Upper lobe of left lung (tissue), 6 donors: ENCODE results near the gene FGF21. TPM values are rescaled to one million over a fixed set of nuclear protein-coding genes. Genes with fewer than 3 reads are reported as not detected.

Source experiments
- ATAC-seq, 2 donors: fragments of 200-7000 bp; cut with Tn5 transposase; one replicate each; pipeline ENCODE4 v1.9.1; 2022; ENCODE audit warnings: mild to moderate bottlenecking in 2 of 2, moderate library complexity in 2 of 2; ENCODE audit not compliant: low FRiP score in 2 of 2
- DNase-seq, 2 donors: peaks; one replicate each; pipeline ENCODE4 v3.0.0-alpha.2; 2019 to 2020
- H3K27ac ChIP-seq, 4 donors: fragments of 200-600 bp; sonication (generic); one replicate each; pipeline ENCODE4 v1.5.1; 2016 to 2019
- H3K27me3 ChIP-seq, 4 donors: fragments of 200-600 bp; sonication (generic); one replicate each; pipeline ENCODE4 v1.5.1; 2017 to 2019
- H3K36me3 ChIP-seq, 4 donors: fragments of 200-600 bp; sonication (generic); one replicate each; pipeline ENCODE4 v1.5.1; 2016 to 2019
- H3K4me1 ChIP-seq, 4 donors: fragments of 200-600 bp; sonication (generic); one replicate each; pipeline ENCODE4 v1.5.1; 2018 to 2019
- H3K4me3 ChIP-seq, 4 donors: fragments of 200-600 bp; sonication (generic); one replicate each; pipeline ENCODE4 v1.5.1; 2017 to 2019; ENCODE audit warnings: mild to moderate bottlenecking in 2 of 4, moderate library complexity in 1 of 4
- H3K9me3 ChIP-seq, 4 donors: fragments of 200-600 bp; sonication (generic); one replicate each; pipeline ENCODE4 v1.5.1; 2018 to 2019
- CTCF ChIP-seq, 6 experiments: fragments of 450-650 bp in 4 of 6; fragments of 200-600 bp in 2 of 6; sonication (generic) in 2 of 6; IDR thresholded peaks; one replicate each; pipeline ENCODE4 v1.5.1; 2016 to 2019; ENCODE audit warnings: antibody characterized with exemption in 6 of 6
- EP300 ChIP-seq, 4 donors: sonication (generic); formaldehyde crosslinking; IDR thresholded peaks; one replicate each; pipeline ENCODE4 v1.5.1; 2017; ENCODE audit warnings: antibody characterized with exemption in 4 of 4, control low read depth in 2 of 4
- POLR2A ChIP-seq, 4 donors: fragments of 450-650 bp; IDR thresholded peaks; one replicate each; pipeline ENCODE4 v1.5.1; 2016 to 2017; ENCODE audit warnings: antibody characterized with exemption in 4 of 4, mild to moderate bottlenecking in 2 of 4
- POLR2AphosphoS5 ChIP-seq, 2 donors: sonication (generic); formaldehyde crosslinking; IDR thresholded peaks; one replicate each; pipeline ENCODE4 v1.5.1; 2017; ENCODE audit warnings: antibody characterized with exemption in 2 of 2
- WGBS, 2 donors: methylation state at CpG; one replicate each; pipeline ENCODE4 v1.1.5; 2017 to 2018; 5-methylcytosine and 5-hydroxymethylcytosine counted together
- total RNA-seq, 6 donors: library from RNA; depleted of rRNA in 4 of 6; stranded (reverse); fragments of >200 nt in 4 of 6; gene quantifications; one replicate each; pipeline versions ENCODE4 v1.1.0 to v1.2.1, GENCODE V29; 2016 to 2021
- donor health status: DM: no; HTN: no; CAD: no; lungs with moderate emphysema.
- donor health status: DM: no; HTN: yes; CAD: no; lungs with severe emphysema.

FGF21 gene
- total RNA-seq, 6 donors from 2014 or later, result not detected

DNA sequence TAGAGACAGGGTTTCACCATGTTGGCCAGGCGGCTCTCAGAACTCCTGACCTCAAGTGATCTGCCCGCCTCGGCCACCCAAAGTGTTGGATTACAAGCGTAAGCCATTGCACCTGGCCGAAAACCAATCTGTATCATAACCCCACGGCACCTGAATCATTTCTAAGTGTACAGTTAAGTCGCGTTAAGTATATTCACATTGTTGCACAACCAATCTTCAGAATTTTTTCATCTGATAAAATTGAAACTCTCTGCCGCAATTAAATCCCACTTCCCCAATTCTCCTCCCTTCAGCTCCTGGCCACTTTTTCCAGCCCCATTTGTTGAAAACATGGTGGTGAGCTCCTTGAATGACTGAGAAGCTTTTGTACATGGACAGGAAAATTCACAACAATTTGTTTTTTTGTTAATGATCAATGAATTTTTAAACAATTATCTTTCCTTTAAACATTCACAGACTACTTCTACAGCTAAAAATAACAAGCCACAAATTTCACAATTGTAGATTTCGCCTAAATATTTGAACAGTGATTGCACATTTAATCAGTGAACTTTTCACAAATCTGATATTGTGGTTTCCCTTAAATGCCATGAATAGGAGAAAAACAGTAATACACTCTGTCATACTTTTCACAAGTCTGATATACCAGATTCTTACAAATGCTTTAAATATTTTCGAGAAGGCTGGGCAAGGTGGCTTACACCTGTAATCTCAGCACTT lies 13.8 kb downstream of the FGF21 start:
- Histone ChIP-seq H3K4me1 (no peaks in the 10 kb centered on the region), H3K9me3 (no peaks in the 10 kb centered on the region), H3K27ac (peak overlapping the region in 2 of 4 donors; percentile 45 to 63), H3K4me3 (no peak overlapping the region), H3K36me3 (no peaks in the 10 kb centered on the region), H3K27me3 (no peaks in the 10 kb centered on the region)
- WGBS, 2 donors, result 48 to 61% methylated on average over 10 to 11 of the region's 11 CpGs
- TF ChIP-seq EP300 (IDR thresholded peaks at IDR 0.05), result no peak
- no peak for TF ChIP-seq POLR2AphosphoS5 (IDR thresholded peaks at IDR 0.05)
- no peak for TF ChIP-seq POLR2A (IDR thresholded peaks at IDR 0.05)
- TF ChIP-seq CTCF (IDR thresholded peaks at IDR 0.05), result no peak
- DNase-seq, result peak in 1 of 2 donors; percentile 57
- no peak for ATAC-seq

- 77 to 86% methylated on average over 7 of the region's 7 CpGs for WGBS, 2 donors
Observed at GRCh38 chr19:48770266-48770665, 14.9 kb downstream of the FGF21 start.

DNA sequence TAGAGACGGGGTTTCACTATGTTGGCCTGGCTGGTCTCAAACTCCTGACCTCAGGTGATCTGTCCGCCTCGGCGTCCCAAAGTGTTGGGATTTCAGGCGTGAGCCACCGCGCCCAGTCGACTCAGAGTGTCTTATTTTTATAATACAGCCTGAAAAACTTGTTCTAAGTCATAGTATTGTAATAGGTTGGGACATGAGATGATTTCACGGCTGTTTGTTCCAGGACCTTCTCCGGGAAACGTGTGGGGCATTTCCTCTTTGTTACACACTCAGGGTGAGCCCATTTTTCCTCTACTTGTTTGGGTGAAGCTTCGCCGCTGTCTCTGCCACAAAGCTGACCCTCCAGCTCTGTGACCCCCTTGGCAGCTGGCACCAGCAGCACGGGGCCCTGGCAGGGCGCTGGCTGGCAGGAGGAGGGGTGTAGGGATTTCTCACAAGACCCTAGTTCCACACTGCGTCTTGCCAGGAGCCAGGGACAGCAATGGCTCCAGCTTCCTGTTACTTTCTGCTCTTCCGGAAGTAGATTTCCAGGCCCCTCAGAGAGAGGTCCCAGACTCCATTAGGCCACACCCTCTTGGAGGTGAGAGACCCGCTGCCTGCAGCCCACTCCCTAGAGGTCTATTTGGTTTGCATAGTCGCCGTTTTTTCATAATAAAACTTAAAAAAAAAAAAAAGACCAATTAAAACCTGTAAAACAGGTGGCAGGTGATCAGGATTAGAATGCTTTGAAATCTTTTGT lies 15.6 kb downstream of the FGF21 start:
- ATAC-seq (no peak), DNase-seq (peak in 1 of 2 donors; percentile 60)
- Histone ChIP-seq H3K4me3 (no peak overlapping the region), H3K27me3 (no peaks in the 10 kb centered on the region), H3K4me1 (peaks cover 0 to 4% (median 0%) of the 10 kb centered on the region in 4 donors), H3K36me3 (no peaks in the 10 kb centered on the region), H3K9me3 (no peaks in the 10 kb centered on the region), H3K27ac (peak overlapping the region in 3 of 4 donors; percentile 45 to 63 (median 57))
- no peak for TF ChIP-seq POLR2AphosphoS5 (IDR thresholded peaks at IDR 0.05)
- TF ChIP-seq EP300 (IDR thresholded peaks at IDR 0.05), result no peak
- TF ChIP-seq CTCF (IDR thresholded peaks at IDR 0.05), result no peak
- TF ChIP-seq POLR2A (IDR thresholded peaks at IDR 0.05), result no peak
- 77 to 80% methylated on average over 18 to 20 of the region's 20 CpGs for WGBS, 2 donors

More at GRCh38 chr19:48770266-48770665, 14.9 kb downstream of the FGF21 start:
- Histone ChIP-seq H3K4me3 (no peak overlapping the region), H3K36me3 (no peaks in the 10 kb centered on the region), H3K27me3 (no peaks in the 10 kb centered on the region), H3K27ac (peak overlapping the region in 3 of 4 donors; percentile 45 to 63 (median 57)), H3K9me3 (no peaks in the 10 kb centered on the region), H3K4me1 (peaks cover 0 to 4% (median 0%) of the 10 kb centered on the region in 4 donors)
- ATAC-seq (peak in 1 of 2 donors; percentile 85), DNase-seq (peak in 1 of 2 donors; percentile 34)
- TF ChIP-seq POLR2AphosphoS5 (IDR thresholded peaks at IDR 0.05), result no peak
- TF ChIP-seq EP300 (IDR thresholded peaks at IDR 0.05), result no peak
- no peak for TF ChIP-seq CTCF (IDR thresholded peaks at IDR 0.05)
- no peak for TF ChIP-seq POLR2A (IDR thresholded peaks at IDR 0.05)

DNA sequence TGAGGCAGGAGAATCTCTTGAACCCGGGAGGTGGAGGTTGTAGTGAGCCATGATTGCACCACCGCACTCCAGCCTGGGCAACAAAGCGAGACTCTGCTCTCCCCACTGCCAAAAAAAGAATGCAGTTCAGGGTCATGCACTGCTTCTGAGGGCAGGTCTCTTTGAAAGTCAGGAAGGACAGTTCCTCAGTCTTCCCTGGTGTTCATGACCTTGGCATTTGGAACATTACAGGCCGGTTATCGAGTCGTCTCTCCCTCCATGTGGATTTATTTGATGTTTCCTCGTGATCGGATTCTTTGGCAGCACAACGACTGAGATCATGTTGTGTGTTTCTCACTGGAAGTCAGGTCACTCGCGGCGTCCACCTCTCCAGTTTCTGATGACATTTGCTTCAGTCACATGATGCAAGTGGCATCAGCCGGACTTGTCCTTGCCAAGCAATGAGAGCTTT lies 17.2 kb downstream of the FGF21 start:
- Histone ChIP-seq H3K27ac (peak overlapping the region in 2 of 4 donors; percentile 8 to 61), H3K36me3 (no peaks in the 10 kb centered on the region), H3K4me3 (no peak overlapping the region), H3K27me3 (no peaks in the 10 kb centered on the region), H3K4me1 (peaks cover 0 to 4% (median 0%) of the 10 kb centered on the region in 4 donors), H3K9me3 (no peaks in the 10 kb centered on the region)
- 44 to 67% methylated on average over 13 of the region's 13 CpGs for WGBS, 2 donors
- ATAC-seq, result peak; percentile 4 to 12
- peak in 1 of 2 donors; percentile 24 for TF ChIP-seq POLR2AphosphoS5 (IDR thresholded peaks at IDR 0.05)
- TF ChIP-seq EP300 (IDR thresholded peaks at IDR 0.05), result no peak
- TF ChIP-seq CTCF (IDR thresholded peaks at IDR 0.05), result no peak
- peak in 1 of 2 donors; percentile 80 for DNase-seq
